GM19438 (cell line): ENCODE data around the gene MGST3.
"Not testable (repeated sequence)": the region's sequence is repeated elsewhere in the genome, so short reads cannot be mapped to it uniquely, and the experiment has no call there.

ENCODE experiments used
- ATAC-seq: cut with Tn5 transposase; IDR thresholded peaks from one replicate; pipeline ENCODE4 v1.9.1; 2021; ENCODE audit warnings: low read depth; ENCODE audit not compliant: unreplicated experiment

Gene MGST3

GRCh38 chr1:165630629-165631341 is at the start of gene MGST3:
Gene MGST3, plus strand, starts transcription at chr1:165631234. Its CDS starts 18,614 bp downstream, at chr1:165649848.
- ATAC-seq = peak; percentile 75

DNA sequence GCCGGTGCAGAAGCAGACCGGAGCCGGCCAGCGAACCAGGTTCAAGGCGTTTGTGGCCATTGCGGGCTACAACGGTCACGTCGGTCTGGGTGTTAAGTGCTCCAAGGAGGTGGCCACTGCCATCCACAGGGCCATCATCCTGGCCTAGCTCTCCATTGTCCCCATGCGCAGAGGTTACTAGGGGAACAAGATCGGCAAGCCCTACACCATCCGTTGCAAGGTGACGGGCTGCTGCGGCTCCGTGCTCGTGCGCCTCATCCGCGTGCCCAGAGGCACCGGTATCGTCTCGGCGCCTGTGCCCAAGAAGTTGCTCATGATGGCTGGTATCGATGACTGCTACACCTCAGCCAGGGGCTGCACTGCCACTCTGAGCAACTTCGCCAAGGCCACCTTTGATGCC is 49.1 kb upstream of the MGST3 start:
- ATAC-seq = no peak

- ATAC-seq = no peak
These were observed 44.6 kb upstream of the MGST3 start for GRCh38 chr1:165586398-165586797.

DNA sequence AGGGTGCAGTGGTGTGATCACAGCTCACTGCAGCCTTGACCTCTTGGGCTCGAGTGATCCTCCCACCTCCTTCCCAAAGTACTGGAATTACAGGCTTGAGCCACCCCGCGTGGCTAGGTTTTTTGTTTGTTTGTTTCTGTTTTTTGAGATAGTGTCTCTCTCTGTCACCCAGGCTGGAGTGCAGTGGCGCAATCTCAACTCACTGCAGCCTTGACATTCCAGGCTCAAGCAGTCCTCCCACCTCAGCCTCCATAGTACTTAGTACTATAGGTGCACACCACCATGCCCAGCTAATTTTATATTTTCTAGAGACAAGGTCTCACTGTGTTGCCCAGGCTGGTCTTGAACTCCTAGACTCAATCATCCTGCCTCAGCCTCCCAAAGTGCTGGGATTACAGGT is 39.6 kb upstream of the MGST3 start:
- ATAC-seq = not testable (repeated sequence)

- ATAC-seq = no peak
These were observed 37.9 kb upstream of the MGST3 start for GRCh38 chr1:165592945-165593823.

GRCh38 chr1:165595246-165595938 is 35.6 kb upstream of the MGST3 start:
- ATAC-seq = no peak

DNA sequence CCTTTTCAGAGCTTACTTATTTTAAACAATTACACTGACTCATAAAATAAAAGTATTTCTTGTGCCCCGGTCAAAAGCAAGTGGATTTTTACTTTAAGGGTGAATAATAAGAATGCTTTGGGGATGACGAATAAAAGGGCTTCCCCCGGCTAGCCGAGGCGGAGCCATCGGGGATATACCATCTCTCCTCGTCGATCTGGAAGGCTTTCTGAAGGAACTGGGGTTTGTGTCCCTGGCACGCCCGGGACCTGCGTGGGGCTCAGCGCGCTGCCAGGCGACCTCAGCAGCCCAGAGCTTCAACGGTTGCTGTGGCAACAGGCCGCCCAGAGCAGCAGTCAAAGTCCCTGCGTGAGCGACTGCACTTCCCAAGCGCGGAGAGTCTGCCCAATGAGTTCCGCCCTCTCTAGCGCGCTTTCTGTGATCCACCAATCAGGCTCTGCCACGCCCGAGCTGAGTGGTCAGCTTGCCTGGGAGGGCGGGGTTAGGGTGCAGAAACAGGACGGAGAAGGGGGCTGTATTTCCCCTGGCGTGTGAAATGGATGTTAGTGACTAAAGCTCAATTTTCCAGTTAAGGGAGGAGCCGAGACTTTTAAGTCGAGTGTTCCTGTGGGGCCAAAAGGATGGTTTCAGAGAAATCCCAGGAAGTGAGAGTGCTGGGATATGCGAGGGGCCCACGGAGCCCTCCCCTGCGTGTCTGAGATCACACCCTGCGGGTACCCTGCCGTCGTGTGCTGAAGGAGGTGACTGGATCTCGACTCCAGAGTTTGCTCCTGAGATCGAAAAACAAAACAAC is 33.0 kb upstream of the MGST3 start:
- peak; percentile 98 for ATAC-seq

GRCh38 chr1:165598676-165599059 is 32.4 kb upstream of the MGST3 start:
- no peak for ATAC-seq

DNA sequence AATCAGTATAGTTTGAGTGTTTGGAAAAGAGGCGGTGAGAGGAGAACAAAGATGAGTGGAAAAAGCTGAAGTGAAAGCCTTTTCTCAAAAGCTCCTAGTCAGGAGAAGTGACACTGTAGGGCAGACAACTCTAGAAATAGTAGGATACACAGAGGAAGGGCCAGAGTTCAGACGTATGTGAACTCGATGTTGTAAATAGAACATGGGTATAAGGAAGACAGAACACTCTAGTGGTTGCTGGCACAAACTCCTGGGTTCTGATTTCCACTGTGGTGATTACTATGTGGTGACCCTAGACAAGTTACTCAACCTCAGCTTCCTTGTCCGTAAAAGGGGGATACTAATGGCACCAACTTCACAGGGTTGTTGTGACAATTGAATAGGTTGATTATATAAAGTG is 30.2 kb upstream of the MGST3 start:
- no peak for ATAC-seq

GRCh38 chr1:165603810-165604209 is 27.2 kb upstream of the MGST3 start:
- no peak for ATAC-seq

DNA sequence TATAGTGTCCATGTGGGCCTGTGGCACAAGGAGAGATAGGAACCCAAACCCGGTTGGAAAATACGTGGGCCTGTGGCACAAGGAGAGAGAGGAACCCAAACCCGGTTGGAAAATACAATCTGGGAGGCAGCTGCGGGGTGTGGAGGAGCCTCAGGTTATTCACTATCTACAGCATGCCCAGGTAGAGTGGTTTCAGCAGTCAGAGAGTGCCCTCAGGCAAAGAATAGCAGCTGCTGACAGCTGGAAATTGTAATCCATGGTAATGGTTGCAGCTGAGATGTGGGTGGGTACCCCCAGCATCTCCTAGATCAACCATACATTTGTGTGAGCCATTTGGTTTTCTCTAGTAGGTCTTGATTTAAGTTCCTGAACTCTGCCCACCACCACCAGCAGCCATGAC is 25.8 kb upstream of the MGST3 start:
- no peak for ATAC-seq

DNA sequence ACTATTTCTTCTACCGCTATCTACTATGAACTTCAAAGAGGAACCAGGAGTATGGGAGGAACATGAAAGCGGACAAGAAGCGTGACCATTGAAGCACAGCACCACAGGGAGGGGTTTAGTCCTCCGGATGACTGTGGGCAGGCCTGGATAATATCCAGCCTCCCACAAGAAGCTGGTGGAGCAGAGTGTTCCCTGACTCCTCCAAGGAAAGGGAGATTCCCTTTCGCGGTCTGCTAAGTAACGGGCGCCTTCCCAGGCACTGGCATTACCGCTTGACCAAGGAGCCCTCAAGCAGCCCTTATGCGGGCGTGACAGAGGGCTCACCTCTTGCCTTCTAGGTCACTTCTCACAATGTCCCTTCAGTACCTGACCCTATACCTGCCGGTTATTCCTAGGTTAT is 24.4 kb upstream of the MGST3 start:
- not testable (repeated sequence) for ATAC-seq

DNA sequence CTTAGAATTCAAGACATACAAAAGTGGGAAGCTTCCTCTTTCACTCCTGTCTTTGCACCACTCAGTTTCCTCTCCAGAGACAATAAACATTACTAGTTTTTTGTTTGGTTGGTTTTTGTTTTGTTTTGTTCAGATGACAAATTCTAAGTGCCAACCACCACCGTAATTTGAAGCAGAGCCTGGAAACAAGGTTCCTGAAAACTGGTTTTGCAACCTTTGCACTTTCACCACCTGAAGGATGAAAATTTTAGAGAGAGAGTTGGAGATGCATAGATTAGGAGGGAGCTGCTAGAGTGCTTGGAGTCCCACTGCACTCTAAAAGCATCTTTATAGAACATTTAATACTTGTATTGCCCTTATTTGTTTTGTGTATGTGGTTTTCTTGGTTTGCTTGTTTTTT is 20.2 kb upstream of the MGST3 start:
- ATAC-seq = no peak

DNA sequence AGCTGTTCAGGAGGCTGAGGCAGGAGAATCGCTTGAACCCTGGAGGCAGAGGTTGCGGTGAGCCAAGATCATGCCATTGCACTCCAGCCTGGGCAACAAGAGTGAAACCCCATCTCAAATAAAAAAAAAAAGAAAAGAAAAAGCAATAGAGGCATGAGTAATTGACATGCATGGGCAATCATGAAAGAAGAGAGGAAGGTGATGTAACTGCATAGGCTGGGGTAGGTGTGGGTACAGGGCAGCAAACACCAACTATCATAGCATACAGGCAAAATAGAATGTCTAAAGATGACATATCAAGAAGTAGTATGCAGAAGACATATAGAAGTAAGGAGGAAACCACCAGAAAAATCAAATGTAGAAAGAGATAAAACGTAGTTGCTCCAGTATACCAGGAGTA is 19.0 kb upstream of the MGST3 start:
- ATAC-seq = no peak

- ATAC-seq = no peak
These were observed 14.9 kb upstream of the MGST3 start for GRCh38 chr1:165616054-165616612.

- ATAC-seq = no peak
These were observed 14.0 kb upstream of the MGST3 start for GRCh38 chr1:165616987-165617546.

- ATAC-seq = no peak
These were observed 11.3 kb upstream of the MGST3 start for GRCh38 chr1:165619647-165620151.

- no peak for ATAC-seq
These were observed 7.4 kb upstream of the MGST3 start for GRCh38 chr1:165623624-165624023.

DNA sequence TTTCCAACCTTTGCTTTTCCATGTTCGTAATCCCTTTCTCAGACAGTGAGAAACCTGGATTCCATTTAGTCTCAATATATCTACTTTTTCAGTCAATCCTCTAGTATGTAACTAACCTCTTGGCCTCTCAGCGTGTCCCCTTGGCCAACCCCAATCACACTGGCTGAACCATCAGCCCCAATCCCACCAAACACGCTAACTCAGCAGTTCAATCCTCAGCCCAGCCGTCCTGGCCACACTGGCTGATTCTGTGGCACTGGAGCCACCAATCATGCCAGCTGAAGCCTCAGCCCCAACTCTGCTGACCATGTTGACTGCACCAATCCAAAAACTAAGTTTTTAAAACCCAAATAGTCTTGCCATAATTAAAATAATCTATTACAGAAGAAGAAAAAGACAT is 6.6 kb upstream of the MGST3 start:
- no peak for ATAC-seq
